Left lung (tissue), 10 donors: ENCODE data around the gene KCNA2. TPM values are rescaled to one million over a fixed set of nuclear protein-coding genes. Genes with fewer than 3 reads are reported as not detected.

Experiments
- ATAC-seq: fragments of 200-7000 bp; cut with Tn5 transposase; one replicate; pipeline ENCODE4 v1.9.1; 2020; ENCODE audit warnings: moderate library complexity
- DNase-seq, 4 donors: peaks; one replicate each; pipeline ENCODE4 v3.0.0-alpha.2; 2013 to 2020
- H3K27ac ChIP-seq, 2 donors: fragments of 200-600 bp; sonication (generic) in 1 of 2; one replicate each; pipeline versions ENCODE4 v1.5.0 to v1.8.0; 2020 to 2021
- H3K27me3 ChIP-seq, 2 donors: fragments of 200-600 bp; sonication (generic) in 1 of 2; one replicate each; pipeline versions ENCODE4 v1.5.0 to v1.8.0; 2020 to 2021
- H3K36me3 ChIP-seq, 2 donors: fragments of 200-600 bp; sonication (generic) in 1 of 2; one replicate each; pipeline versions ENCODE4 v1.5.0 to v1.8.0; 2020 to 2021
- H3K4me1 ChIP-seq, 2 donors: fragments of 200-600 bp; one replicate each; pipeline ENCODE4 v1.8.0; 2021
- H3K4me3 ChIP-seq, 2 donors: fragments of 200-600 bp; sonication (generic) in 1 of 2; one replicate each; pipeline versions ENCODE4 v1.5.0 to v1.8.0; 2020 to 2021; ENCODE audit warnings: mild to moderate bottlenecking in 1 of 2
- H3K9me3 ChIP-seq, 2 donors: fragments of 200-600 bp; sonication (generic) in 1 of 2; one replicate each; pipeline versions ENCODE4 v1.5.0 to v1.8.0; 2020 to 2021
- CTCF ChIP-seq, 2 donors: fragments of 200-600 bp; sonication (generic) in 1 of 2; IDR thresholded peaks; one replicate each; pipeline versions ENCODE4 v1.5.0 to v1.8.0; 2021; ENCODE audit warnings: antibody characterized with exemption in 2 of 2
- intact Hi-C, 2 donors: fragments of 100-400 bp; cut with DNase I; formaldehyde crosslinking; loops; one replicate each; pipeline versions ENCODE4 v1.11.2 to v1.14.2; 2022
- polyA plus RNA-seq, 6 donors: library from polyadenylated mRNA; unstranded; fragments of 120-200 nt; gene quantifications; one replicate each; pipeline ENCODE4 v1.2.1, GENCODE V29; 2013; ENCODE audit not compliant: insufficient read length in 6 of 6
- total RNA-seq, 2 donors: library from RNA; stranded (reverse); fragmentation: NEBNext Ultra II Directional; extraction: Animal tissue kit (Norgen Biotek cat#: 25700); gene quantifications; one replicate each; pipeline ENCODE4 v1.2.1, GENCODE V29; 2021
- donor health status: DM: no; HTN: yes; CAD: no.
- donor health status: DM: no; HTN: no; CAD: no.

The KCNA2 gene
- total and polyA plus RNA-seq, 8 donors = 0.42 to 1.1 (median 0.72) TPM

- H3K27ac ChIP-seq = no peak overlapping the region
- intact Hi-C loops = loop anchor here in 1 of 2 donors (2.0 kb wide), 1 partner anchor 136 kb away; no protein-coding TSS in a partner anchor
- no peaks in the 10 kb centered on the region for H3K36me3 ChIP-seq
- no peaks in the 10 kb centered on the region for H3K9me3 ChIP-seq
- TF ChIP-seq CTCF (IDR thresholded peaks at IDR 0.05) = peak; percentile 74 to 89
- DNase-seq (peak in 3 of 4 donors; percentile 82 to 90 (median 83)), ATAC-seq (peak; percentile 94)
- H3K4me1 ChIP-seq = peaks cover 6 to 40% of the 10 kb centered on the region in 2 donors
- no peaks in the 10 kb centered on the region for H3K27me3 ChIP-seq
- no peak overlapping the region for H3K4me3 ChIP-seq
Measured at GRCh38 chr1:110630839-110631663, 24.9 kb upstream of the KCNA2 start.

GRCh38 chr1:110628323-110629105 is 22.4 kb upstream of the KCNA2 start:
- H3K4me1 ChIP-seq = peaks cover 0 to 20% of the 10 kb centered on the region in 2 donors
- intact Hi-C loops = no loop called here

GRCh38 chr1:110627764-110628163 is 21.6 kb upstream of the KCNA2 start:
- Histone ChIP-seq H3K36me3 (no peaks in the 10 kb centered on the region), H3K27ac (peak overlapping the region in 1 of 2 donors; percentile 42), H3K9me3 (no peaks in the 10 kb centered on the region), H3K27me3 (no peaks in the 10 kb centered on the region), H3K4me1 (peaks cover 0 to 20% of the 10 kb centered on the region in 2 donors), H3K4me3 (no peak overlapping the region)
- intact Hi-C loops = no loop called here
- DNase-seq = no peak
- ATAC-seq = no peak
- TF ChIP-seq CTCF (IDR thresholded peaks at IDR 0.05) = no peak

More at GRCh38 chr1:110628323-110629105, 22.4 kb upstream of the KCNA2 start:
- Histone ChIP-seq H3K36me3 (no peaks in the 10 kb centered on the region), H3K4me3 (no peak overlapping the region), H3K27me3 (no peaks in the 10 kb centered on the region), H3K9me3 (no peaks in the 10 kb centered on the region), H3K27ac (peak overlapping the region in 1 of 2 donors; percentile 42)
- TF ChIP-seq CTCF (IDR thresholded peaks at IDR 0.05) = no peak
- no peak for DNase-seq
- no peak for ATAC-seq

GRCh38 chr1:110626889-110627288 is 20.7 kb upstream of the KCNA2 start:
- no peak for TF ChIP-seq CTCF (IDR thresholded peaks at IDR 0.05)
- Histone ChIP-seq H3K9me3 (no peaks in the 10 kb centered on the region), H3K4me3 (no peak overlapping the region), H3K27ac (no peak overlapping the region), H3K4me1 (peaks cover 0 to 20% of the 10 kb centered on the region in 2 donors), H3K27me3 (no peaks in the 10 kb centered on the region), H3K36me3 (no peaks in the 10 kb centered on the region)
- intact Hi-C loops = no loop called here
- DNase-seq = no peak
- ATAC-seq = no peak

GRCh38 chr1:110620686-110621085 is 14.5 kb upstream of the KCNA2 start:
- TF ChIP-seq CTCF (IDR thresholded peaks at IDR 0.05) = no peak
- Histone ChIP-seq H3K27ac (no peak overlapping the region), H3K4me1 (peaks cover 0 to 9% of the 10 kb centered on the region in 2 donors), H3K4me3 (no peak overlapping the region), H3K27me3 (peaks cover 0 to 34% of the 10 kb centered on the region in 2 donors), H3K9me3 (no peaks in the 10 kb centered on the region), H3K36me3 (no peaks in the 10 kb centered on the region)
- ATAC-seq (peak; percentile 6), DNase-seq (no peak)
- intact Hi-C loops = no loop called here
